SKM-1 (cell line): ENCODE results near the gene CARNS1.
A peak's percentile ranks its signal among the peaks of the same experiment; 100 is the strongest.

Source experiments
- DNase-seq: peaks from one replicate; lab custom pipeline; 2025; ENCODE audit not compliant: unreplicated experiment; lab: John Stamatoyannopoulos, UW

CARNS1 gene

DNA sequence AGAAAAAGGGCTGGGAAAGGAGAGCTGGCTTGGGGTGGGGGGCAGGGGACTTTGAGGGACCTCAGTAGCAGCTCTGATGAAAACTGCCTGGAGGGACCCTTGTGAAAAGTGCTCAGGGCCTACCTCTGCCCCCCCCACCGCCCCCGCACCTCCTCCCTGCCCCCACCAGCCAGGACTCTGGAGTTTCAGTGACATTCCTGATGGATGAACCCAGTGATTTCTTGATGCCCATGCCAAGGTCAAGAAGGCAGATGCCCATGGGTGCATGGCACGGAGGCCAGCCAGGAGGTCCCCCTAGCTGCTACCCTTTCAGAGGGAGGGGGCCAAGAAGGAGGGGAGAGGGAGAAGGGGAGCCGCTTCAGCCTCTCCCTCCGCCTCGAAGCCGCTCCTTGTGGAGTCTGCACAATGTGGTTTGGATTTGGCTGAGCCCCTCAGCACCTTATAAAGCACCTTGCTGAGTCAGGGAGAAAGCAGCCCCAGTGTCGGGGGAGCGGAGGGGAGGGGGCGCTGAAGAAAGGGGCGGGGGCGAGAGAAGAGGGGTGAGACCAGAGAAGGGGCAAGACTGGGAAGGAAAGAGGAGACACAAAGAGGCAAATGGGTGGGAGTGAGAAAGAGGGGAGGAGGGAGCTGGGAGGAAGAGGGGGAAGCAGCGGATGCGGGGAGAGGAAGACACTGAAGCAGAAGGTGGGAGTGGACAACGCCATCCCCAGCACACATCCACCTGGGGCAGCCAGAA is 40.0 kb upstream of the CARNS1 start:
- no peak for DNase-seq

DNA sequence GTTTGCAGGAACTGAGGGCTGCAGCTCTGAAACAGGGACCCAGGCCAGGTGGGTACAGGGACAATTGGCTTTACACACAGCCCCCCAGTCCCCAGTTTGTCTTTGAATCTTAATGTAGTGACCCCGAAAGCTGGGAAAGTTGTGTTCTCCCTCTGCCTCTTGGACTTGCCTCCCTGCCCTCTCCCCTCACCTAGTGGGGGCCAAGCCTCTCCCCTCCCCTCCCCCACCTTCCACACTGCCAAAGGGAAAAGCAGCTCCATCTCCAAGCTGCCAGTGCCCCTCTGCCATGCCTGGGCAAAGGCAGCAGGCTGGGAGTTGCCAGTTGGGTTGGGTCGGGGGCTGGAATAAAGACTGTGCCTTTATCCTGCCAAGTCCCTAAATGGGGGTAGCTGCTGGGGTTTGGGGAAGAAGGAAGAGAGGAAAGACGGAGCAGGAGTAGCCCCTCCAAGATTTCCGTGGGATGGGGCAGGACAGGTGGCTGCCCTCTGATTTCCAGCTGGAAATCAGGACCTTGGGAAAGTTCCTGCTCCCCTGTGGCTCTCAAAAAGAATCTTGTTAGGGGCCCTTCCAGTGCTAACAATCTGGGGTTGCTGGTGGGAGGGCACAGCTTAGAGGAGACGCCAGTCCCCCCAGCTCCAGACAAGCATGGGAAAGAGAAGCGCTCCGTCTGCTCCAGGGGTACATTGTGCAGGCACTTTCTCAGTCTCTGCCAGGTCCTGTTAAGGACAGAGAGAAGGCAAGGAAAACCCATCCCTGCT is 39.2 kb upstream of the CARNS1 start:
- DNase-seq: no peak

- DNase-seq: no peak
Measured at GRCh38 chr11:67376873-67377808, 38.3 kb upstream of the CARNS1 start.

- no peak for DNase-seq
Measured at GRCh38 chr11:67378544-67378943, 36.9 kb upstream of the CARNS1 start.

DNA sequence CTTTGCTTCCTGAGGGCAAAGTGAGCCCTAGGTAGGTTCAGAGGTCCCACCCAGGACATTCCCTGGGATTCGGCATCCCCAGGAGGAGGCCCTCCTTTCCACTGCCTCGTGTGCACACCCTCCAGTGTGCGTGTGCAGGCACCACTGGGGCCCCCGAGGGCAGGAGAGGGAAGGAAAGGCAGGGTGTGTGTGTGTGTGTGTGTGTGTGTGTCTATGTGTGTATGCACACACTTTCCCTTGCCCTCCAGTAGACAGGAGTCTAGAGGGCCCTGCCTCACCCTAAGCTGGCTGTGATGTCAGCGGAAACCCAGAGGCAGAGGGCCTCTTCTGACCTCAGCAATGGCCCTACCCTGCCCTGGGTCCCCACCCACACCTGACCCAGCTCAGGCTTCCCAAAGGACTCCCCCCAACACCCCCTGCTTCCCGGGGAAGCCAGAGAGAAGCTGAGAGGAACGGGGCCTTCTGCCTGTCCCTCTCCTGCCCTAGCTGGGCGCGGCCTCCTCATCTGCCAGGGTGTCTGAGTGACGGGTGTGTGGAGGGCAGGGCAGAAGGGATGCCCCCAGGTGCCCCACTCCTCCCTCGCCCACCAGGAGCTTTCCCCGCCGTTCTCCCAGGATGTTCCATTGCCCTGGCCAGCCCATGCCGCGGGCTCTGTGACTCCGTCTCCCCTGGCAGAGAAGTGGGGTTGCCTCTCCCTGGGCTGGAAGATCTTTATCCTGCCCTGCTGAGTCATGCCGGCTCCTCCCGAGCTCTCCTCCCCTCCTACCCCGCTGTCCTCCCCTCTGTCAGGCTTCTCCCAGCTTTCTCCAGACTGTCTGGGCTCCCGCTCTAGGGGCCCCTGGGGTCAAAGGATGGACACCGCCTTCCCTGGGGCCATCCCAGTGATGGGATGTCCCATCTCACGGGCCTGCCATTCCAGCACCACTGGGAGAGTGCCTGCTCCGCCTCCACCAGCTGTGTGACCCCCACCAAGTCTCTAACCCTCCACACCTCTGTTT is 36.1 kb upstream of the CARNS1 start:
- DNase-seq: no peak

DNA sequence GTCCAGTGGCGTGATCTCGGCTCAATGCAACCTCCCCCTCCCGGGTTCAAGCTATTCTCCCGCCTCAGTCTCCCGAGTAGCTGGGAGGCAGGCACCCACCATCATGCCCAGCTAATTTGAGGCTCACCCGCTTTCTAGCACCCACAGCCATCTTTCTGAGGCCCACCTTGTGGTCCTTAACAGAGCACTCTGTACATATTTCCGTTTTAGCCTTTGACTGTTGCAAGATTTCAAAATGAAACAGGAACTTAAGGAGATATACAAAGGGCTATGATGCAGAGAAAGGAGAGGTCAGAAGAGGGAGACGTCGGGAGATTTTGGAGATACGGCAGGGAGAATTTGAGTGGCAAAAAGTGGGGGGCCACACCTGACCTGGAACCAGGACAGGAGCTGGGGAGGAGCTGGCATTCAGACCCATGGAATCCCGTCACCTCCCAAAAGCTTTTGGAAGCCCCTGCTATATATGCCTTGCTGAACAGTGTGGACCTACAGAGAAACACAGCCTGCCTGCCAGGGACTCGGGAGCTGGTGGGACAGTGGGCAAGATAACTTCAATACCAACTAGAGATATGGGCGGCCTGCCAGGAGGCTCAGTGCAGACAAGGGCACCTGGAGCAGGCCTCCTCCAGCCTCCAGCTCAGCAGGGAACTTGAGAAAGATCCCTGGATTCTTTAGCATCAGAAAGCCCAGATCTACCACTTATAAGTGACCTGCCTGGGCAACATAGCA is 34.1 kb upstream of the CARNS1 start:
- peak; percentile 85 for DNase-seq

DNA sequence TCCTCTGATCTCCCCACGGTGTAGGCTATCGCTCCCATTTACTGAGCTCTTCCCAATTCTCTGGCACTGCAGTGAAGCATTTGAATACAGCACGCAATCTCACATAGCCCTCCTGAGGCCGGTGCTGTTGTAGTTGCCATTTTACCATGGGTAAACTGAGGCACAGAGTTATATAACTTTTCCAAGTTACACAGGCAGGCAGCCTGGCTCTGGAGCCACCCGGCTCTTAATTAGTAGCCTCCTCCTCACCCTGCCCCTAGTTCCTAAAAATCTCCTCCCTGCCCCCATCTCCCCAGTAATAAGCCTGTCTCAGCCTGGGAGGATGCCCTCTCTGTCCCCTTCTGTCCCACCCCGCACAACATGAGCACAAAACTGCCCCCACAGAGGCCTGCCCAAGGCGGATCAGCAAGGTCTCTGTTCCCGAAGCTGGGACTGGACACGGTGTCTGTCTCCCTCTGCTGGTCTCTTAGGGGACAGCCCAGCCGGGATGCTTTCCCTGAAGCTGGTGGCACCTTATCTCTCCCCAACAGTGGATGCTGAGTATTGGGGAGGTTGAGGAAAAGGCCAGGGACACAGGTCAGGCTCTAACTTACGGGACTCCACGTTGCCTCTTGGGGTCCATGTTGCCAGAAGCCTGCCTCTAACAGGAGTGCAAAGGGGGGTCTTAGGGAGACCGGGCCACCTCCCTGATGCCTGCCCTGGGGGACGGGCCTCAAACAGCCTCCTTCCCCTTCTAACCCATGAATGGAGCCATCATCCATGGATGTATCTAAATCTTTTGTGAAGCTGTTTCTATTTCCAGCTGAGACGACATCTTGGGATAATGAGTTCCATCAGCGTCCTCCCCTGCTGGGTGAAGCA is 33.0 kb upstream of the CARNS1 start:
- peak; percentile 66 for DNase-seq

DNA sequence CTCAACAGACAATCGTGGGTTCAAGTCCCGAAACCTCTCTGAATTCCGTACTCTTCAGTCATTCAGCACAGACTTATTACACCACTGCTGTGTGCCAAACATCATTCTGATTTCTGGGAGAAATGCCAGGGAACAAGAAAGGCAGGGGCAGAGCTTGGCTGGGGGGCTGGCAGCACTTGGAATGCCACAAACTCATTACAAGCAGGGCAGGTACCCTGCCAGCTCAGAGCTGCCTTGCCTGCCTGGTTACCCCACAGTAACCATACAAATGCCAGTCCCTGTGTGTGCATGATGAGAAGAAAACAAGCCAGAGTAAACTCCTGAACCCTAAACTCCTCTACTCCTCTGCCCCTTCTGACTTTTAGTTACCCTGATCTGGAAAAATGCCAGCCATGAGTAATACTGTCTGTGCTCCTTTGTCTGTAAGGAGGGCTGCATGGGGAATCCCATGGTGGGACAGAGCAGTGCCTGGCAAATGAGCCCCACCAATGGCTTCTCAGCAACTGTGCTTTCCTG is 30.6 kb upstream of the CARNS1 start:
- no peak for DNase-seq

GRCh38 chr11:67387069-67387468 is 28.4 kb upstream of the CARNS1 start:
- no peak for DNase-seq

GRCh38 chr11:67387518-67387917 is 28.0 kb upstream of the CARNS1 start:
- no peak for DNase-seq

- peak; percentile 35 for DNase-seq
Measured at GRCh38 chr11:67389477-67389876, 26.0 kb upstream of the CARNS1 start.

DNA sequence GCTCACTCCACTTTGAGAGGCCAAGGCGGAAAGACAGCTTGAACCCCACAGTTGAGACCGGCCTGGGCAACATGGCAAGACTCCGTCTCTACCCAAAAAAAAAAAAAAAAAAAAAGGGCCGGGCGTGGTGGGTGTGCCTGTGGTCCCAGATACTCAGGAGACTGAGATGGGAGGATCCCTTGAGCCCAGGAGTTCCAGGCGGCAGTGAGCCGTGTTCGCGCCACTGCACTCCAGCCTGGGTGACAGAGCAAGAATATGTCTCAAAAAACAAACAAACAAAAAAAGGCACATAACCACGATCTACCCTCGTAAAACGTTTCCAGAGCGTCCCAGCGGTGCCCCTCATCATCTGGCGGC is 24.6 kb upstream of the CARNS1 start:
- DNase-seq: no peak

- DNase-seq: peak; percentile 91
Measured at GRCh38 chr11:67391304-67392182, 23.9 kb upstream of the CARNS1 start, which contains the start of gene RAD9A. Gene RAD9A, plus strand, starts transcription at chr11:67391986. Its CDS starts 59 bp downstream, at chr11:67392045.

DNA sequence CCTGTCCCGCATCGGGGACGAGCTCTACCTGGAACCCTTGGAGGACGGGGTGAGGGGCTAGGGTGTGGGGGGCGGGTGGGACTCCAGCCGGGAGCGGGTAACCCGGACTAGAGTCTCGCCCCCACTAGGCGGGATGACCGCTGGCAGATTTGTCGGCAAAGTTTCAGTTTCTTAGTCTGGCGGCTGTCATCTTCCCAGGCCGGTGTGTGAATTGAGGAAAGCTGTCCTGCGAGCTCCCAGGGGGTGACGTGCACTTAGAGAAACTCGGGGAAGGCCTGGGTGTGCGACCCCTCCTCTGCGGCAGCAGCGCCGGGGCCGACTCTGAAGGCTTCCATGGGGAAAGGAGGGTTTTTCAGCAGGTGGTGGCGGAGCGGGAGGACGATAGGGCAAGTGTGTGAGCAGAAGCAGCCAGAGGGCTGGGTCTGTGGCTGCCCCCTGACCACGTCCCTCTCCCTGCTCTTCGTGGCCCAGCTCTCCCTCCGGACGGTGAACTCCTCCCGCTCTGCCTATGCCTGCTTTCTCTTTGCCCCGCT is 23.2 kb upstream of the CARNS1 start:
- no peak for DNase-seq

DNA sequence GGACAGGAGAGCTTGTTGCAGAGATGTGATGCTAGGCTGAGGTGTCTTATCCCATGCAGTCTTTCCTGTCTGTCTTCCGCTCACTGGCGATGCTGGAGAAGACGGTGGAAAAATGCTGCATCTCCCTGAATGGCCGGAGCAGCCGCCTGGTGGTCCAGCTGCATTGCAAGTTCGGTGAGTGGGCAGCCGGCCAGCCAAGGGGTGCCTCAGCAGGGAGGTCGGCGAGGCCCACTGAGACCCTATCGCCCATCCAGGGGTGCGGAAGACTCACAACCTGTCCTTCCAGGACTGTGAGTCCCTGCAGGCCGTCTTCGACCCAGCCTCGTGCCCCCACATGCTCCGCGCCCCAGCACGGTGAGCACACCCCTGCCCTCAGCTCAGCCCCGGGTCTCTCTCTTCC is 22.0 kb upstream of the CARNS1 start:
- DNase-seq: no peak

- no peak for DNase-seq
Measured at GRCh38 chr11:67393990-67394389, 21.5 kb upstream of the CARNS1 start.

GRCh38 chr11:67395555-67396258 is 19.8 kb upstream of the CARNS1 start:
- no peak for DNase-seq
